HepG2 (cell line): Measurements from ENCODE around the gene ATXN2. TPM values are rescaled to one million over a fixed set of nuclear protein-coding genes. Genes with fewer than 3 reads are reported as not detected.

Experiments
- AGO1 ChIP-seq: fragments of 200-400 bp; formaldehyde crosslinking; IDR thresholded peaks from 2 replicates; pipeline ENCODE4 v1.6.1; 2017; ENCODE audit warnings: mild to moderate bottlenecking, low read depth, low read length, moderate library complexity; ENCODE audit not compliant: poor library complexity, severe bottlenecking
- FIP1L1 ChIP-seq: fragments of 200-400 bp; formaldehyde crosslinking; IDR thresholded peaks from 2 replicates; pipeline ENCODE4 v1.6.1; 2018; ENCODE audit warnings: low read depth, mild to moderate bottlenecking, low read length, moderate library complexity, borderline replicate concordance; ENCODE audit not compliant: insufficient read depth
- KAT7 ChIP-seq: IDR thresholded peaks from 2 replicates; pipeline ENCODE4 v1.6.1; 2018; ENCODE audit warnings: borderline replicate concordance, missing compliant biosample characterization
- KDM3A ChIP-seq: IDR thresholded peaks from 2 replicates; pipeline ENCODE4 v1.6.1; 2018; ENCODE audit warnings: low read depth, missing compliant biosample characterization
- KDM5A ChIP-seq: fragments of 200-600 bp; sonication (generic); IDR thresholded peaks from 2 replicates; pipeline ENCODE4 v1.7.0; 2018; ENCODE audit warnings: antibody characterized with exemption, mild to moderate bottlenecking, low read length, borderline replicate concordance
- KLF13 ChIP-seq: sonication (generic); formaldehyde crosslinking; IDR thresholded peaks from 2 replicates; pipeline ENCODE4 v1.4.0; 2020; ENCODE audit warnings: mild to moderate bottlenecking, missing genetic modification reagents
- MAF1 ChIP-seq: sonication (generic); formaldehyde crosslinking; IDR thresholded peaks from 2 replicates; pipeline ENCODE4 v1.5.0; 2020; ENCODE audit warnings: missing genetic modification reagents, borderline replicate concordance
- NFYB ChIP-seq: sonication (generic); formaldehyde crosslinking; IDR thresholded peaks from 2 replicates; pipeline ENCODE4 v1.4.0; 2020; ENCODE audit warnings: missing genetic modification reagents
- PTBP1 ChIP-seq: fragments of 200-400 bp; formaldehyde crosslinking; IDR thresholded peaks from 2 replicates; pipeline ENCODE4 v1.6.1; 2018; ENCODE audit warnings: low read length, low read depth; ENCODE audit not compliant: poor library complexity, severe bottlenecking
- RFX3 ChIP-seq: IDR thresholded peaks from 2 replicates; pipeline ENCODE4 v1.6.1; 2016; ENCODE audit warnings: missing biosample characterization, missing genetic modification reagents
- TEAD3 ChIP-seq: optimal IDR thresholded peaks from 2 replicates; pipeline ENCODE3; 2016; ENCODE audit warnings: borderline replicate concordance
- TGIF2 ChIP-seq: IDR thresholded peaks from 2 replicates; pipeline ENCODE4 v1.6.1; 2016; ENCODE audit warnings: control low read depth, missing compliant biosample characterization
- XRCC5 ChIP-seq: fragments of 200-400 bp; formaldehyde crosslinking; optimal IDR thresholded peaks from 2 replicates; pipeline ENCODE3; 2017; ENCODE audit warnings: mild to moderate bottlenecking, low read length
- ZBTB34 ChIP-seq: sonication (generic); formaldehyde crosslinking; IDR thresholded peaks from 2 replicates; pipeline ENCODE4 v1.8.0; 2022; ENCODE audit warnings: mild to moderate bottlenecking, missing genetic modification reagents
- ZBTB7A ChIP-seq: sonication (generic); formaldehyde crosslinking; IDR thresholded peaks from 2 replicates; pipeline ENCODE4 v1.8.0; 2022; ENCODE audit warnings: mild to moderate bottlenecking, missing genetic modification reagents
- ZFP36 ChIP-seq: fragments of 150-350 bp; IDR thresholded peaks from 2 replicates; pipeline ENCODE4 v1.6.1; 2018; ENCODE audit warnings: borderline replicate concordance, low read length, low read depth; ENCODE audit not compliant: partially characterized antibody
- ZFP37 ChIP-seq: sonication (generic); formaldehyde crosslinking; IDR thresholded peaks from 2 replicates; pipeline ENCODE4 v1.4.0; 2020; ENCODE audit warnings: missing genetic modification reagents, borderline replicate concordance
- ZKSCAN8 ChIP-seq: IDR thresholded peaks from 2 replicates; pipeline ENCODE4 v1.6.1; 2016; ENCODE audit warnings: borderline replicate concordance, missing genetic modification reagents, missing compliant biosample characterization
- ZMAT5 ChIP-seq: sonication (generic); formaldehyde crosslinking; IDR thresholded peaks from 2 replicates; pipeline ENCODE4 v1.5.0; 2020; ENCODE audit warnings: mild to moderate bottlenecking, low read depth, missing genetic modification reagents, borderline replicate concordance
- ZNF17 ChIP-seq: sonication (generic); formaldehyde crosslinking; IDR thresholded peaks from 2 replicates; pipeline ENCODE4 v1.5.0; 2020; ENCODE audit warnings: mild to moderate bottlenecking, missing genetic modification reagents
- ZNF251 ChIP-seq: sonication (generic); formaldehyde crosslinking; IDR thresholded peaks from 2 replicates; pipeline ENCODE4 v1.9.0; 2021; ENCODE audit warnings: mild to moderate bottlenecking, missing genetic modification reagents
- ZNF253 ChIP-seq: sonication (generic); formaldehyde crosslinking; IDR thresholded peaks from 2 replicates; pipeline ENCODE4 v1.8.0; 2022; ENCODE audit warnings: mild to moderate bottlenecking, missing genetic modification reagents, borderline replicate concordance
- ZNF619 ChIP-seq: sonication (generic); formaldehyde crosslinking; IDR thresholded peaks from 2 replicates; pipeline ENCODE4 v1.4.0; 2020; ENCODE audit warnings: mild to moderate bottlenecking, missing genetic modification reagents
- ZNF670 ChIP-seq: sonication (generic); formaldehyde crosslinking; IDR thresholded peaks from 2 replicates; pipeline ENCODE4 v1.8.0; 2022; ENCODE audit warnings: mild to moderate bottlenecking, missing genetic modification reagents, borderline replicate concordance
- ZNF678 ChIP-seq: sonication (generic); formaldehyde crosslinking; IDR thresholded peaks from 2 replicates; pipeline ENCODE4 v1.4.0; 2020; ENCODE audit warnings: mild to moderate bottlenecking, missing genetic modification reagents
- ZNF710 ChIP-seq: sonication (generic); formaldehyde crosslinking; IDR thresholded peaks from 2 replicates; pipeline ENCODE4 v1.5.0; 2020; ENCODE audit warnings: mild to moderate bottlenecking, missing genetic modification reagents, borderline replicate concordance
- ZSCAN9 ChIP-seq: IDR thresholded peaks from 2 replicates; pipeline ENCODE4 v1.6.1; 2016; ENCODE audit warnings: borderline replicate concordance
- polyA plus RNA-seq, 8 experiments: library from polyadenylated mRNA; depleted of rRNA in 3 of 8; stranded (reverse) in 7 of 8; unstranded in 1 of 8; fragments of >200 nt; fragmentation: Illumina TruSeq in 4 of 8; extraction: Trizol in 4 of 8; gene quantifications; 2 replicates each; pipeline versions ENCODE4 v1.2.1 to v1.2.3, GENCODE V29; 2011 to 2016; ENCODE audit warnings: low read depth in 4 of 8, missing spikeins in 1 of 8, mixed read lengths in 1 of 8; ENCODE audit not compliant: insufficient read depth in 1 of 8
- total RNA-seq, 5 experiments: library from RNA; depleted of rRNA; stranded (reverse); fragments of >200 nt; fragmentation: Illumina TruSeq; extraction: Trizol; gene quantifications; 2 replicates each; pipeline ENCODE4 v1.2.3, GENCODE V29; 2016; ENCODE audit warnings: low read depth in 1 of 5
- TF ChIP-seq, protein P1 (sequence below): IDR thresholded peaks from 2 replicates; pipeline ENCODE4 v1.6.1; 2012; ENCODE audit warnings: inconsistent platforms

ATXN2 gene
- total and polyA plus RNA-seq, 2 of the 13 experiments (the other 11 are each of a cell fraction or from before 2014, with no cell fraction given), result 18.1 to 27.1 TPM

- TF ChIP-seq AGO1, result peak; percentile 85
- TF ChIP-seq RFX3 (CRISPR knock-in tag), result no peak
- TF ChIP-seq, protein P1, sequence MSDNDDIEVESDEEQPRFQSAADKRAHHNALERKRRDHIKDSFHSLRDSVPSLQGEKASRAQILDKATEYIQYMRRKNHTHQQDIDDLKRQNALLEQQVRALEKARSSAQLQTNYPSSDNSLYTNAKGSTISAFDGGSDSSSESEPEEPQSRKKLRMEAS, result 0 out of 2 replicates have a peak, but pooled peaks have one; percentile 9
- TF ChIP-seq ZBTB7A (CRISPR knock-in tag), result no peak; the same call in 1 of the 2 replicates
- TF ChIP-seq MAF1 (CRISPR knock-in tag), result no peak
- no peak for TF ChIP-seq KLF13 (CRISPR knock-in tag)
- no peak for TF ChIP-seq ZMAT5 (CRISPR knock-in tag)
- 0 out of 2 replicates have a peak, but pooled peaks have one; percentile 24 for TF ChIP-seq ZNF619
- no peak for TF ChIP-seq ZFP36
- TF ChIP-seq XRCC5, result no peak
- no peak for TF ChIP-seq ZBTB34 (CRISPR knock-in tag)
- TF ChIP-seq KDM3A (CRISPR knock-in tag), result no peak
- TF ChIP-seq TGIF2 (CRISPR knock-in tag), result no peak
- no peak for TF ChIP-seq ZNF710 (CRISPR knock-in tag)
- no peak for TF ChIP-seq ZKSCAN8 (CRISPR knock-in tag)
- TF ChIP-seq ZNF678 (CRISPR knock-in tag), result no peak
- TF ChIP-seq KDM5A, result 0 out of 2 replicates have a peak, but pooled peaks have one; percentile 11
- TF ChIP-seq ZNF670 (CRISPR knock-in tag), result no peak
- no peak for TF ChIP-seq ZNF17 (CRISPR knock-in tag)
- TF ChIP-seq PTBP1, result peak; percentile 45
- no peak for TF ChIP-seq NFYB (CRISPR knock-in tag)
- TF ChIP-seq TEAD3 (CRISPR knock-in tag), result no peak
- TF ChIP-seq ZFP37, result no peak
- TF ChIP-seq ZSCAN9 (CRISPR knock-in tag), result no peak
- TF ChIP-seq ZNF253 (CRISPR knock-in tag), result no peak
- TF ChIP-seq ZNF251, result no peak
- TF ChIP-seq FIP1L1, result no peak
- TF ChIP-seq KAT7 (CRISPR knock-in tag), result no peak
Measured at GRCh38 chr12:111597831-111598636, 1.1 kb downstream of the ATXN2 start (continued).
